ENCODE measurements around the gene PRRC2B.

PRRC2B gene

GRCh38 chr9:131518553-131518952 is 124.7 kb downstream of the PRRC2B start:
- DNase-seq (ENCODE audit: low read depth): no peak

- no peak for DNase-seq (ENCODE audit: low read depth)
Observed at GRCh38 chr9:131520503-131520902, 126.6 kb downstream of the PRRC2B start.

GRCh38 chr9:131521203-131521602 is 127.3 kb downstream of the PRRC2B start:
- DNase-seq (ENCODE audit: low read depth): no peak

- DNase-seq (ENCODE audit: low read depth): no peak
Observed at GRCh38 chr9:131521822-131522221, 127.9 kb downstream of the PRRC2B start.

- DNase-seq (ENCODE audit: low read depth): no peak
Observed at GRCh38 chr9:131522257-131523085, 128.6 kb downstream of the PRRC2B start.

GRCh38 chr9:131523086-131523388 is 129.2 kb downstream of the PRRC2B start:
- DNase-seq (ENCODE audit: low read depth): no peak

GRCh38 chr9:131523451-131524435 is 129.9 kb downstream of the PRRC2B start:
- no peak for DNase-seq (ENCODE audit: low read depth)

- DNase-seq (ENCODE audit: low read depth): no peak
Observed at GRCh38 chr9:131524665-131525315, 130.9 kb downstream of the PRRC2B start.

- DNase-seq (ENCODE audit: low read depth): no peak
Observed at GRCh38 chr9:131525643-131526565, 132.0 kb downstream of the PRRC2B start.

GRCh38 chr9:131528186-131528585 is 134.3 kb downstream of the PRRC2B start:
- no peak for DNase-seq (ENCODE audit: low read depth)

- DNase-seq (ENCODE audit: low read depth): no peak
Observed at GRCh38 chr9:131528886-131529505, 135.1 kb downstream of the PRRC2B start.

GRCh38 chr9:131529597-131530545 is 136.0 kb downstream of the PRRC2B start:
- no peak for DNase-seq (ENCODE audit: low read depth)

- DNase-seq (ENCODE audit: low read depth): no peak
Observed at GRCh38 chr9:131530546-131530919, 136.6 kb downstream of the PRRC2B start.

- no peak for DNase-seq (ENCODE audit: low read depth)
Observed at GRCh38 chr9:131530920-131531832, 137.3 kb downstream of the PRRC2B start, which contains the start of gene UCK1. TSS of gene UCK1 (minus strand) at chr9:131531263. CDS start at chr9:131531174, 89 bp downstream.

- DNase-seq (ENCODE audit: low read depth): no peak
Observed at GRCh38 chr9:131534721-131535237, 140.9 kb downstream of the PRRC2B start.

GRCh38 chr9:131537946-131538345 is 144.1 kb downstream of the PRRC2B start:
- DNase-seq (ENCODE audit: low read depth): no peak

GRCh38 chr9:131539223-131539923 is 145.5 kb downstream of the PRRC2B start:
- DNase-seq (ENCODE audit: low read depth): no peak

GRCh38 chr9:131543141-131543540 is 149.3 kb downstream of the PRRC2B start:
- no peak for DNase-seq (ENCODE audit: low read depth)

Data from non-pigmented ciliary epithelial cell (primary cell).